Ovary (tissue), 9 donors: ENCODE data around the gene BSPRY. TPM values are rescaled to one million over a fixed set of nuclear protein-coding genes. Genes with fewer than 3 reads are reported as not detected.

Experiments used
- DNase-seq, 5 donors: peaks; one replicate each; pipeline ENCODE4 v3.0.0-alpha.2; 2019 to 2020
- H3K27ac ChIP-seq, 2 donors: fragments of 200-600 bp; one replicate each; pipeline versions ENCODE4 v1.5.1 to v1.8.0; 2019 to 2022
- H3K27me3 ChIP-seq: fragments of 200-600 bp; one replicate; pipeline ENCODE4 v1.8.0; 2022
- H3K36me3 ChIP-seq: fragments of 200-600 bp; sonication (generic); one replicate; pipeline ENCODE4 v1.5.1; 2019
- H3K4me1 ChIP-seq: one replicate; pipeline ENCODE4 v1.8.1; 2013; ENCODE audit warnings: mild to moderate bottlenecking, moderate library complexity; ENCODE audit not compliant: insufficient read depth
- H3K4me3 ChIP-seq: fragments of 200-600 bp; sonication (generic); one replicate; pipeline ENCODE4 v1.5.1; 2017
- H3K9me3 ChIP-seq, 2 donors: fragments of 200-600 bp in 1 of 2; sonication (generic) in 1 of 2; one replicate each; pipeline versions ENCODE4 v1.5.1 to v1.8.1; 2013 to 2019; ENCODE audit warnings: mild to moderate bottlenecking in 1 of 2, moderate library complexity in 1 of 2
- CTCF ChIP-seq, 3 donors: fragments of 450-650 bp in 2 of 3; fragments of 200-600 bp in 1 of 3; IDR thresholded peaks; one replicate each; pipeline versions ENCODE4 v1.5.1 to v1.8.0; 2016 to 2022; ENCODE audit warnings: antibody characterized with exemption in 3 of 3, mild to moderate bottlenecking in 1 of 3
- EP300 ChIP-seq: sonication (generic); formaldehyde crosslinking; IDR thresholded peaks from one replicate; pipeline ENCODE4 v1.6.1; 2017; ENCODE audit warnings: antibody characterized with exemption
- POLR2A ChIP-seq: fragments of 450-650 bp; IDR thresholded peaks from one replicate; pipeline ENCODE4 v1.6.1; 2017; ENCODE audit warnings: antibody characterized with exemption, mild to moderate bottlenecking, moderate library complexity
- WGBS, 3 donors: extraction: QIAGEN DNeasy Blood & Tissue Kit in 1 of 3; methylation state at CpG; one replicate each; pipeline versions ENCODE4 v1.1.5 to v1.1.7; 2013 to 2017; 5-methylcytosine and 5-hydroxymethylcytosine counted together
- intact Hi-C, 4 donors: fragments of 100-400 bp; cut with DNase I; formaldehyde crosslinking; loops; one replicate each; pipeline versions ENCODE4 v1.11.0 to v1.15.1; 2022 to 2023
- polyA plus RNA-seq, 2 donors: library from polyadenylated mRNA; stranded (reverse); fragments of 200-250 nt in 1 of 2; fragments of 350-450 nt in 1 of 2; fragmentation: Illumina TruSeq in 1 of 2; extraction: RNeasy Lipid Tissue Mini Kit (QIAGEN cat#74804) in 1 of 2; gene quantifications; one replicate each; pipeline ENCODE4 v1.2.3, GENCODE V29; 2013 to 2014
- total RNA-seq, 7 donors: library from RNA; depleted of rRNA in 2 of 7; stranded (reverse); fragments of >200 nt in 2 of 7; fragmentation: NEBNext Ultra II Directional in 3 of 7; extraction: Animal tissue kit (Norgen Biotek cat#: 25700) in 3 of 7; gene quantifications; one replicate each; pipeline versions ENCODE4 v1.1.0 to v1.2.4, GENCODE V29; 2016 to 2023
- donor health status: DM: no; HTN: no; CAD: no; lungs with moderate emphysema.
- donor health status: DM: no; HTN: no; CAD: no.
- donor health status: Bipolar disorder and iron deficiency.
- donor health status: DM: yes; HTN: yes; CAD: no.
- donor health status: DM: no; HTN: no; CAD: no.
- donor health status: DM: yes; HTN: yes; CAD: no.

The BSPRY gene
- total and polyA plus RNA-seq, 9 donors: 0.10 to 6.9 (median 0.35) TPM; not detected in 1

GRCh38 chr9:113372059-113372458, 22.7 kb downstream of the BSPRY start:
- TF ChIP-seq POLR2A (no peak), EP300 (no peak), CTCF (IDR thresholded peaks at IDR 0.05) (no peak)
- no peak overlapping the region for H3K4me3 ChIP-seq
- no peaks in the 10 kb centered on the region for H3K9me3 ChIP-seq
- no peaks in the 10 kb centered on the region for H3K36me3 ChIP-seq
- WGBS, 3 donors: 77 to 84% (median 80%) methylated on average over 5 of the region's 5 CpGs
- H3K27ac ChIP-seq: no peak overlapping the region
- DNase-seq: no peak
- H3K27me3 ChIP-seq: no peaks in the 10 kb centered on the region
- intact Hi-C loops: no loop called here
- peaks cover 3% of the 10 kb centered on the region for H3K4me1 ChIP-seq

GRCh38 chr9:113373256-113373655, 23.9 kb downstream of the BSPRY start:
- no peak overlapping the region for H3K4me3 ChIP-seq
- H3K27me3 ChIP-seq: no peaks in the 10 kb centered on the region
- WGBS, 3 donors: 59 to 70% (median 62%) methylated on average over 3 of the region's 3 CpGs
- H3K9me3 ChIP-seq: no peaks in the 10 kb centered on the region
- TF ChIP-seq EP300 (no peak), POLR2A (no peak)
- intact Hi-C loops: no loop called here
- H3K36me3 ChIP-seq: no peaks in the 10 kb centered on the region
- DNase-seq: no peak
- H3K27ac ChIP-seq: no peak overlapping the region
- H3K4me1 ChIP-seq: peaks cover 3% of the 10 kb centered on the region

GRCh38 chr9:113373676-113374392, 24.5 kb downstream of the BSPRY start:
- no peak overlapping the region for H3K27ac ChIP-seq
- H3K4me3 ChIP-seq: no peak overlapping the region
- H3K9me3 ChIP-seq: no peaks in the 10 kb centered on the region
- peaks cover 6% of the 10 kb centered on the region for H3K4me1 ChIP-seq
- H3K27me3 ChIP-seq: no peaks in the 10 kb centered on the region
- WGBS, 3 donors: 82 to 90% (median 84%) methylated on average over 23 to 24 of the region's 24 CpGs
- H3K36me3 ChIP-seq: no peaks in the 10 kb centered on the region
- TF ChIP-seq CTCF (IDR thresholded peaks at IDR 0.05) (no peak), EP300 (no peak), POLR2A (no peak)
- DNase-seq: no peak
- intact Hi-C loops: no loop called here

- DNase-seq: no peak
- Histone ChIP-seq H3K4me1 (peaks cover 10% of the 10 kb centered on the region), H3K4me3 (no peak overlapping the region), H3K27me3 (no peaks in the 10 kb centered on the region), H3K36me3 (no peaks in the 10 kb centered on the region), H3K27ac (no peak overlapping the region), H3K9me3 (no peaks in the 10 kb centered on the region)
- intact Hi-C loops: loop anchor here in 1 of 4 donors (5.0 kb wide), 1 partner anchor 33 kb away; the partner anchor contains the start of gene WDR31
- 79 to 83% (median 80%) methylated on average over 6 of the region's 6 CpGs for WGBS, 3 donors
- TF ChIP-seq POLR2A: no peak
- TF ChIP-seq CTCF (IDR thresholded peaks at IDR 0.05): no peak
Measured at GRCh38 chr9:113375057-113376023, 26.0 kb downstream of the BSPRY start.
